Caco-2 (cell line): Measurements from ENCODE around the gene SLC9C2. TPM values are rescaled to one million over a fixed set of nuclear protein-coding genes. Genes with fewer than 3 reads are reported as not detected.

Experiments used
- BruUV-seq: library from RNA; stranded (reverse); fragments of 400-500 nt; replicated peaks from 2 replicates; lab custom pipeline; 2021; lab: Mats Ljungman, UMichigan
- CTCF ChIA-PET: fragments of 300-600 bp; sonication (Branson Sonifier 250); formaldehyde crosslinking; loops from one replicate; lab custom pipeline; 2022; ENCODE audit warnings: antibody characterized with exemption; lab: Charles Lee
- POLR2A ChIA-PET: fragments of 300-600 bp; sonication (Branson Sonifier 250); formaldehyde crosslinking; loops from one replicate; lab custom pipeline; 2022; ENCODE audit warnings: antibody characterized with exemption; lab: Charles Lee
- DNase-seq, 2 experiments: peaks; one replicate each; pipeline versions ENCODE4 v3.0.0 to v3.0.0-alpha.2; 2020 to 2022
- H3K27me3 ChIP-seq: replicated peaks from 2 replicates; pipeline ENCODE4 v1.6.0; 2011; ENCODE audit warnings: low read length; ENCODE audit not compliant: control insufficient read depth, insufficient read depth
- H3K36me3 ChIP-seq: 2 replicates; pipeline ENCODE4 v1.5.1; 2011; ENCODE audit warnings: low read length; ENCODE audit not compliant: control insufficient read depth, insufficient read depth
- H3K4me1 ChIP-seq: fragments of 250-450 bp; sonication (Bioruptor Pico); 2 replicates; pipeline ENCODE4 v1.5.1; 2020; ENCODE audit warnings: mild to moderate bottlenecking
- H3K4me3 ChIP-seq: 2 replicates; pipeline ENCODE4 v1.5.1; 2011; ENCODE audit warnings: low read depth, mild to moderate bottlenecking, control low read depth, low read length
- H3K9me3 ChIP-seq: fragments of 250-450 bp; sonication (Bioruptor Pico); 2 replicates; pipeline ENCODE4 v1.5.1; 2020; ENCODE audit warnings: mild to moderate bottlenecking, moderate library complexity
- H3K27ac Mint-ChIP-seq: one replicate; pipeline ENCODE4 v1.8.0; 2022; ENCODE audit warnings: mixed read lengths; ENCODE audit not compliant: unreplicated experiment
- H3K27me3 Mint-ChIP-seq: one replicate; pipeline ENCODE4 v1.8.0; 2022; ENCODE audit warnings: mixed read lengths; ENCODE audit not compliant: insufficient read depth, unreplicated experiment
- H3K36me3 Mint-ChIP-seq: one replicate; pipeline ENCODE4 v1.8.0; 2022; ENCODE audit warnings: mild to moderate bottlenecking, mixed read lengths; ENCODE audit not compliant: insufficient read depth, unreplicated experiment
- H3K4me1 Mint-ChIP-seq: one replicate; pipeline ENCODE4 v1.8.0; 2022; ENCODE audit warnings: low read depth, mixed read lengths; ENCODE audit not compliant: unreplicated experiment
- H3K4me3 Mint-ChIP-seq: one replicate; pipeline ENCODE4 v1.8.0; 2022; ENCODE audit warnings: mild to moderate bottlenecking, moderate library complexity, mixed read lengths; ENCODE audit not compliant: unreplicated experiment
- H3K9me3 Mint-ChIP-seq: one replicate; pipeline ENCODE4 v1.8.0; 2022; ENCODE audit warnings: mixed read lengths; ENCODE audit not compliant: unreplicated experiment
- CTCF ChIP-seq, 2 experiments: fragments of 200-600 bp in 1 of 2; IDR thresholded peaks; 1 replicate in 1 of 2; 2 replicates in 1 of 2; pipeline versions ENCODE4 v1.5.1 to v1.8.0; 2011 to 2022; ENCODE audit warnings: antibody characterized with exemption in 1 of 2, control low read depth in 1 of 2, inconsistent platforms in 1 of 2, low read depth in 1 of 2, low read length in 1 of 2, mild to moderate bottlenecking in 1 of 2, moderate library complexity in 1 of 2; ENCODE audit not compliant: insufficient read depth in 1 of 2, severe bottlenecking in 1 of 2, unreplicated experiment in 1 of 2
- intact Hi-C: fragments of 100-400 bp; cut with micrococcal nuclease; formaldehyde crosslinking; loops from one replicate; pipeline ENCODE4 v1.10.0; 2022; ENCODE audit not compliant: unreplicated experiment
- total RNA-seq: library from RNA; stranded (reverse); gene quantifications from 2 replicates; pipeline ENCODE4 v1.2.3, GENCODE V29; 2022

Gene SLC9C2
- total RNA-seq, 1 experiment from 2014 or later = not detected

- CTCF ChIA-PET = no interaction called here
- Mint-ChIP-seq H3K27me3 (peaks cover 4% of the 10 kb centered on the region), H3K27ac (no peak overlapping the region)
These were observed 57.2 kb downstream of the SLC9C2 start for GRCh38 chr1:173545688-173546087.

GRCh38 chr1:173536223-173536622 is 66.6 kb downstream of the SLC9C2 start:
- H3K4me1 ChIP-seq = no peaks in the 10 kb centered on the region
- DNase-seq = no peak
- ChIA-PET CTCF (no interaction called here), POLR2A (no interaction called here)
- no peak overlapping the region for H3K4me3 ChIP-seq
- Mint-ChIP-seq H3K4me1 (no peaks in the 10 kb centered on the region), H3K9me3 (peaks cover 9% of the 10 kb centered on the region), H3K36me3 (no peaks in the 10 kb centered on the region), H3K27ac (no peak overlapping the region), H3K4me3 (no peak overlapping the region), H3K27me3 (peaks cover 16% of the 10 kb centered on the region)
- no peaks in the 10 kb centered on the region for H3K36me3 ChIP-seq
- TF ChIP-seq CTCF (IDR thresholded peaks at IDR 0.05; ENCODE audit: insufficient read depth in 1 of 2, low read depth in 1 of 2, low read length in 1 of 2, severe bottlenecking in 1 of 2, unreplicated experiment in 1 of 2) = no peak
- BruUV-seq = no TSS peak
- H3K27me3 ChIP-seq = no peaks in the 10 kb centered on the region
- intact Hi-C loops = no loop called here
- no peaks in the 10 kb centered on the region for H3K9me3 ChIP-seq

More at GRCh38 chr1:173545688-173546087, 57.2 kb downstream of the SLC9C2 start:
- no peaks in the 10 kb centered on the region for H3K36me3 Mint-ChIP-seq
- no peaks in the 10 kb centered on the region for H3K4me1 Mint-ChIP-seq
- no peak for TF ChIP-seq CTCF (IDR thresholded peaks at IDR 0.05; ENCODE audit: insufficient read depth in 1 of 2, low read depth in 1 of 2, low read length in 1 of 2, severe bottlenecking in 1 of 2, unreplicated experiment in 1 of 2)
- no TSS peak for BruUV-seq
- DNase-seq = no peak
- Histone ChIP-seq H3K36me3 (no peaks in the 10 kb centered on the region), H3K4me1 (no peaks in the 10 kb centered on the region), H3K27me3 (no peaks in the 10 kb centered on the region), H3K9me3 (no peaks in the 10 kb centered on the region; the same call in 1 of the 2 replicates), H3K4me3 (no peak overlapping the region)
- POLR2A ChIA-PET = no interaction called here
- intact Hi-C loops = no loop called here
- H3K9me3 Mint-ChIP-seq = peaks cover 9% of the 10 kb centered on the region
- no peak overlapping the region for H3K4me3 Mint-ChIP-seq

GRCh38 chr1:173532237-173532636 is 70.6 kb downstream of the SLC9C2 start:
- H3K27me3 ChIP-seq = no peaks in the 10 kb centered on the region
- H3K36me3 Mint-ChIP-seq = no peaks in the 10 kb centered on the region
- ChIA-PET CTCF (no interaction called here), POLR2A (no interaction called here)
- H3K9me3 ChIP-seq = no peaks in the 10 kb centered on the region
- no peaks in the 10 kb centered on the region for H3K4me1 ChIP-seq
- TF ChIP-seq CTCF (IDR thresholded peaks at IDR 0.05; ENCODE audit: insufficient read depth in 1 of 2, low read depth in 1 of 2, low read length in 1 of 2, severe bottlenecking in 1 of 2, unreplicated experiment in 1 of 2) = no peak
- BruUV-seq = no TSS peak
- no peaks in the 10 kb centered on the region for H3K4me1 Mint-ChIP-seq
- no peak overlapping the region for H3K27ac Mint-ChIP-seq
- no peak for DNase-seq
- intact Hi-C loops = no loop called here
- no peak overlapping the region for H3K4me3 ChIP-seq
- H3K4me3 Mint-ChIP-seq = no peak overlapping the region
- no peaks in the 10 kb centered on the region for H3K9me3 Mint-ChIP-seq
- H3K27me3 Mint-ChIP-seq = peaks cover 7% of the 10 kb centered on the region
- no peaks in the 10 kb centered on the region for H3K36me3 ChIP-seq
